ENCODE data around the gene METTL22.

The METTL22 gene

DNA sequence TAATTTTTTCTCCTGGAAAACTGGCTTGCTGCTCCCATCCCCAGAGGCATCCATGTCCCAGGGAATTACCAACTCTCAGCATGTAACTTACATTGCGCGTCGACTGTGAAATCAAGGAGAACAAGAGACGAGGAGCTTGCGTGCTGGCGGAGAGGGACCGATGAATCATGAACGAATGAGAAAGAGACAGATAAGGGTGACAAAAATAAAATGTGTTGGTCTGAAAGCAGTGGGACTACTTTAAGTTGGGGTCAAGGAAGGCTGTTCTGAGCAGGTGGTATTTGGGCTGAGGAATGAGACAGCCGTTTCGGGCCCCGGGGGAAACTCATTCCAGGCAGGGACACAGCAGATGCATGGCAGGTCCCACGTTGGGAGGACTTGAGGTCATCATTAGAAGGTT is 75.4 kb downstream of the METTL22 start:
- no peak for DNase-seq

DNA sequence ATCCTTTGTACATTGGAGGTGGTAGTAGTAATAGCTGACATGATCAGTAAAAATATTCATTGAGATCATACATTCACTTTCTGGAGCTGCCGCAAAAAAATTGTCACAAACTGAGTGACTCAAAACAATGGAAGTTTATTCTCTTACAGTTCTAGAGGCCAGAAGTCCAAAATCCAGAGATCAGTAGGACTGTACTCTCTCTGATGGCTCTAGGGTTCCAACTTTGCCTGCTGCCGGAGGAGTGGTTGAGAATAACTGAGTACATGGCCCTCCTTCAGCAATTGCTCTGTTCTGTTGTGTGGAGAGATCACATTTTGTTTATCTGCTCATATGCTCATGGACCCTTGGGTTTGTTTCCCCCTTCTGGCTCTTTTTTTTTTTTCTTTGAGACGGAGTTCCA is 76.5 kb downstream of the METTL22 start:
- no peak for DNase-seq

Data from CD4-positive, alpha-beta T cell treated with Interleukin-15 for 1 hour (primary cell).